H9 (cell line): ENCODE results near the gene GLRX2. TPM values are rescaled to one million over a fixed set of nuclear protein-coding genes. Genes with fewer than 3 reads are reported as not detected.
A peak's percentile ranks its signal among the peaks of the same experiment; 100 is the strongest.

Experiments used
- DNase-seq: peaks from one replicate; pipeline ENCODE4 v3.0.0-alpha.2; 2017
- H2AFZ ChIP-seq: one replicate; pipeline ENCODE4 v1.6.1; 2013; ENCODE audit warnings: mild to moderate bottlenecking, low read length, control low read depth, moderate library complexity
- H2AK5ac ChIP-seq: 2 replicates; pipeline ENCODE4 v1.6.1; 2013; ENCODE audit warnings: low read length, control low read depth, mixed read lengths; ENCODE audit not compliant: insufficient read length
- H2BK120ac ChIP-seq: one replicate; pipeline ENCODE4 v1.6.1; 2013; ENCODE audit warnings: low read depth, mild to moderate bottlenecking, low read length, control low read depth, inconsistent platforms; ENCODE audit not compliant: poor library complexity, severe bottlenecking
- H2BK12ac ChIP-seq: 2 replicates; pipeline ENCODE4 v1.6.1; 2013; ENCODE audit warnings: low read length, control low read depth, mixed read lengths, low read depth; ENCODE audit not compliant: insufficient read length
- H2BK15ac ChIP-seq: 2 replicates; pipeline ENCODE4 v1.6.1; 2013; ENCODE audit warnings: low read depth, low read length, control low read depth
- H2BK20ac ChIP-seq: one replicate; pipeline ENCODE4 v1.6.1; 2013; ENCODE audit warnings: low read depth, mild to moderate bottlenecking, low read length, control low read depth, inconsistent platforms; ENCODE audit not compliant: poor library complexity, severe bottlenecking
- H2BK5ac ChIP-seq: 2 replicates; pipeline ENCODE4 v1.6.1; 2013; ENCODE audit warnings: low read length, control low read depth, mixed read lengths; ENCODE audit not compliant: insufficient read length
- H3K14ac ChIP-seq: 2 replicates; pipeline ENCODE4 v1.6.1; 2013; ENCODE audit warnings: low read length, control low read depth; ENCODE audit not compliant: insufficient read depth
- H3K18ac ChIP-seq: 2 replicates; pipeline ENCODE4 v1.6.1; 2013; ENCODE audit warnings: low read depth, mild to moderate bottlenecking, mixed read lengths, low read length, control low read depth; ENCODE audit not compliant: insufficient read length
- H3K23ac ChIP-seq: 2 replicates; pipeline ENCODE4 v1.6.1; 2013; ENCODE audit warnings: low read length, control low read depth, mixed read lengths, low read depth; ENCODE audit not compliant: insufficient read length
- H3K23me2 ChIP-seq: 2 replicates; pipeline ENCODE4 v1.6.1; 2013; ENCODE audit warnings: low read depth, mild to moderate bottlenecking, mixed read lengths, low read length, control low read depth; ENCODE audit not compliant: insufficient read length, poor library complexity, severe bottlenecking
- H3K27ac ChIP-seq: 2 replicates; pipeline ENCODE4 v1.5.1; 2013; ENCODE audit warnings: low read length, control low read depth, mixed read lengths, low read depth; ENCODE audit not compliant: insufficient read length
- H3K27me3 ChIP-seq: 2 replicates; pipeline ENCODE4 v1.6.1; 2013; ENCODE audit warnings: low read length, control low read depth, inconsistent platforms; ENCODE audit not compliant: insufficient read depth
- H3K4ac ChIP-seq: 2 replicates; pipeline ENCODE4 v1.6.1; 2013; ENCODE audit warnings: low read depth, mild to moderate bottlenecking, control low read depth, inconsistent platforms, low read length, moderate library complexity
- H3K4me1 ChIP-seq: 2 replicates; pipeline ENCODE4 v1.6.1; 2013; ENCODE audit warnings: low read length, control low read depth, inconsistent platforms; ENCODE audit not compliant: insufficient read depth
- H3K4me2 ChIP-seq: 2 replicates; pipeline ENCODE4 v1.6.1; 2013; ENCODE audit warnings: low read length, control low read depth, mixed read lengths; ENCODE audit not compliant: insufficient read length, insufficient read depth
- H3K56ac ChIP-seq: 2 replicates; pipeline ENCODE4 v1.6.1; 2013; ENCODE audit warnings: low read depth, mild to moderate bottlenecking, mixed read lengths, low read length, control low read depth; ENCODE audit not compliant: insufficient read length
- H3K79me1 ChIP-seq: 2 replicates; pipeline ENCODE4 v1.6.1; 2013; ENCODE audit warnings: low read depth, mild to moderate bottlenecking, moderate library complexity, low read length, control low read depth, inconsistent platforms; ENCODE audit not compliant: insufficient read depth, poor library complexity, severe bottlenecking
- H3K79me2 ChIP-seq: 2 replicates; pipeline ENCODE4 v1.6.1; 2013; ENCODE audit warnings: low read length, control low read depth, inconsistent platforms; ENCODE audit not compliant: insufficient read depth
- H3K9ac ChIP-seq: 2 replicates; pipeline ENCODE4 v1.6.1; 2013; ENCODE audit warnings: low read length, control low read depth, mixed read lengths; ENCODE audit not compliant: insufficient read length; ENCODE audit errors: extremely low read depth
- H3K9me3 ChIP-seq: one replicate; pipeline ENCODE4 v1.6.1; 2013; ENCODE audit warnings: low read depth, low read length, inconsistent platforms; ENCODE audit not compliant: control insufficient read depth
- H3T11ph ChIP-seq: one replicate; pipeline ENCODE4 v1.6.1; 2013; ENCODE audit warnings: mild to moderate bottlenecking, low read length, control low read depth, inconsistent platforms
- H4K20me1 ChIP-seq: one replicate; pipeline ENCODE4 v1.6.1; 2013; ENCODE audit not compliant: control insufficient read depth, insufficient read length, insufficient read depth
- H4K5ac ChIP-seq: 2 replicates; pipeline ENCODE4 v1.6.1; 2013; ENCODE audit warnings: low read depth, mild to moderate bottlenecking, mixed read lengths, low read length, control low read depth; ENCODE audit not compliant: insufficient read length
- H4K8ac ChIP-seq: replicated peaks from 2 replicates; pipeline ENCODE4 v1.6.1; 2013; ENCODE audit warnings: low read length, control low read depth, mixed read lengths, low read depth; ENCODE audit not compliant: insufficient read length
- H4K91ac ChIP-seq: 2 replicates; pipeline ENCODE4 v1.6.1; 2013; ENCODE audit warnings: low read depth, mild to moderate bottlenecking, moderate library complexity, mixed read lengths, low read length, control low read depth; ENCODE audit not compliant: insufficient read length
- H3K27ac Mint-ChIP-seq, 3 experiments: 2 replicates in 2 of 3; 3 replicates in 1 of 3; pipeline ENCODE4 v1.8.0; 2020 to 2021; ENCODE audit warnings: mixed read lengths in 3 of 3, mild to moderate bottlenecking in 1 of 3, moderate library complexity in 1 of 3
- H3K27me3 Mint-ChIP-seq: 2 replicates; pipeline ENCODE4 v1.8.0; 2021; ENCODE audit warnings: low read depth, mild to moderate bottlenecking, moderate library complexity, mixed read lengths
- H3K36me3 Mint-ChIP-seq, 3 experiments: 2 replicates in 2 of 3; 3 replicates in 1 of 3; pipeline ENCODE4 v1.8.0; 2020 to 2021; ENCODE audit warnings: low read depth in 3 of 3, mixed read lengths in 3 of 3; ENCODE audit not compliant: insufficient read depth in 1 of 3
- H3K4me1 Mint-ChIP-seq, 2 experiments: 2 replicates each; pipeline ENCODE4 v1.8.0; 2020; ENCODE audit warnings: mixed read lengths in 2 of 2
- H3K4me3 Mint-ChIP-seq, 2 experiments: 2 replicates in 1 of 2; 3 replicates in 1 of 2; pipeline ENCODE4 v1.8.0; 2020 to 2021; ENCODE audit warnings: mild to moderate bottlenecking in 2 of 2, mixed read lengths in 2 of 2, moderate library complexity in 1 of 2
- H3K9me3 Mint-ChIP-seq, 2 experiments: 2 replicates in 1 of 2; 3 replicates in 1 of 2; pipeline ENCODE4 v1.8.0; 2020; ENCODE audit warnings: mild to moderate bottlenecking in 2 of 2, mixed read lengths in 2 of 2, moderate library complexity in 1 of 2
- CTCF ChIP-seq: fragments of 200-600 bp; sonication (generic); conservative IDR thresholded peaks from 3 replicates; pipeline ENCODE4 v1.8.0; 2021; ENCODE audit warnings: antibody characterized with exemption, mild to moderate bottlenecking
- total RNA-seq: library from RNA; stranded (reverse); gene quantifications from 2 replicates; pipeline ENCODE4 v1.2.1, GENCODE V29; 2021

The GLRX2 gene
- total RNA-seq, 1 experiment from 2014 or later: 10.1 TPM

DNA sequence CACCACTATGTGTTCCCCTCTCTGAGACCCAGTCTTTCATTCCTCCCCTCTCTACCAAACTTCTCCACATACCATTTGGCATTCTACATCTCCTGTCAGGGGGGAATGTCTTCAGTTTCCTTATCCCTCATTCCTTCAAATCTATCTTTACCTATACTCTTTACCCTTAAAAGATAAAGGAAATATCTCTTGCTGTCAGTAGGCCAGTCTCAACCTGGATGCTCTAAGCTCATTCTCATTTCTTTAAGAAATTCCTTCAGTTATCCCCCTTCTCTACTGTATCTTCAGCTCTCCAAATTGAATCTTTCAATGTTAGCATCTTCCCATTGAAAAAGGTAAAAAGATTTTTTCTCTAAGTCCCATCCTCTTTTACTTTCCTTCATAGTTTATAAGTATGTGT lies 39.3 kb downstream of the GLRX2 start:
- Mint-ChIP-seq H3K4me3 (no peak overlapping the region), H3K9me3 (0 out of 5 replicates have a peak, but pooled peaks cover 0 to 3% of the 10 kb centered on the region in 2 experiments), H3K27me3 (no peaks in the 10 kb centered on the region), H3K27ac (0 out of 7 replicates have a peak overlapping the region, but pooled peaks of 1 of the 3 experiments have one; percentile 26), H3K4me1 (peaks cover 10 to 12% of the 10 kb centered on the region in 2 experiments), H3K36me3 (peaks cover 0 to 10% (median 6%) of the 10 kb centered on the region in 3 experiments; a peak in 6 of 7 replicates)
- no peak overlapping the region for H2AFZ ChIP-seq
- H3K9ac ChIP-seq: no peak overlapping the region
- H2AK5ac ChIP-seq: no peak overlapping the region
- no peak overlapping the region for H3K23ac ChIP-seq
- H3T11ph ChIP-seq: no peak overlapping the region
- DNase-seq: no peak
- no peaks in the 10 kb centered on the region for H4K20me1 ChIP-seq
- H4K91ac ChIP-seq: no peak overlapping the region
- no peak for TF ChIP-seq CTCF
- peaks cover 2% of the 10 kb centered on the region for H3K79me1 ChIP-seq
- H2BK120ac ChIP-seq: no peak overlapping the region
- H3K27ac ChIP-seq: no peak overlapping the region
- no peak overlapping the region for H2BK15ac ChIP-seq
- no peak overlapping the region for H3K4me2 ChIP-seq
- H3K4me1 ChIP-seq: no peaks in the 10 kb centered on the region; the same call in 1 of the 2 replicates
- H2BK20ac ChIP-seq: no peak overlapping the region
- H3K27me3 ChIP-seq: no peaks in the 10 kb centered on the region
- no peak overlapping the region for H4K5ac ChIP-seq
- no peak overlapping the region for H3K18ac ChIP-seq
- no peak overlapping the region for H4K8ac ChIP-seq
- no peak overlapping the region for H3K56ac ChIP-seq
- no peak overlapping the region for H3K4ac ChIP-seq
- H3K23me2 ChIP-seq: no peaks in the 10 kb centered on the region
- no peak overlapping the region for H2BK5ac ChIP-seq
- no peaks in the 10 kb centered on the region for H3K9me3 ChIP-seq
- H3K14ac ChIP-seq: no peak overlapping the region
- peaks cover 19% of the 10 kb centered on the region; the same call in 1 of the 2 replicates for H3K79me2 ChIP-seq
- no peak overlapping the region for H2BK12ac ChIP-seq
